Neural progenitor cell (in vitro differentiated cells): ENCODE results near the gene TSPAN18.

Source experiments
- EZH2 ChIP-seq: fragments of 200-600 bp; sonication (generic); IDR thresholded peaks from 2 replicates; pipeline ENCODE4 v1.6.1; 2017; ENCODE audit warnings: antibody characterized with exemption, mild to moderate bottlenecking, moderate library complexity
- EZH2phosphoT487 ChIP-seq: fragments of 200-600 bp; sonication (generic); IDR thresholded peaks from 2 replicates; pipeline ENCODE4 v1.6.1; 2017; ENCODE audit warnings: antibody characterized with exemption
- TF ChIP-seq, protein P1 (sequence below): fragments of 200-600 bp; sonication (generic); IDR thresholded peaks from 2 replicates; pipeline ENCODE4 v1.5.1; 2017; ENCODE audit warnings: antibody characterized with exemption, mild to moderate bottlenecking

DNA sequence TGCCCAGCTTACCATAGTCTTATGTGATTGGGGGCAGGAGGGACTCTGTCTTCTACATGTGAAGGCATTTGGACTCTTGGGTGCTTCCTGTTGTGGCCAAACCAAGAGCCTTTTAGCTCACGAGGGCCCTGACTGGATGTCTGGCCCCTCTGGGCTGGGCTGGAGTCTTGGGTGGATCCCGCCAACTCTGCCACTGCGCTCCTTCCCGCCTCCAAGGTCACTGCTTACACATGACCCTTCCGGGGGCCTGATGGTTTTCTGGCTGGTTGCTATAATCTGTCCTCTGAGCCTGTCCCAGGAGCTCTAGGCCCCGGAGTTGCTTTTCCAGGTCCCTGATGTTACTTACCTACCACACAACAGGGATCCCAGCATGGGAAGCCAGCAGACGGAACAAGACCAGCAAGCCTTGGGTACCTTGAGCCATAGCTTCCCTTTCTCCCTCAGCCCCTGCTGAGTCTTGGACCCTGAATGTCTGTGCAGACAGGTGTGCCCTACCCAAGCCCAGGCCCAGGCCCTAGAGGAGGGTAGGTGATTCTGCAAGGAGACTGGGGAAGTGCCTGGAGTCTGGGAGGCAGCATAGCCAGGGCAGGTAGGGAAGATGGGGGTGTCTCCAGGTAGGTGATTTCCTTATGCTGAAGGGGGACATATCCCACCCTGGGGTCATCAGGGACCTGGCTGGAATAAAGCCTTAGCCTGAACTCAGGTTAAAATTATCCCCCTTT is 100.3 kb downstream of the TSPAN18 start:
- TF ChIP-seq, protein P1, sequence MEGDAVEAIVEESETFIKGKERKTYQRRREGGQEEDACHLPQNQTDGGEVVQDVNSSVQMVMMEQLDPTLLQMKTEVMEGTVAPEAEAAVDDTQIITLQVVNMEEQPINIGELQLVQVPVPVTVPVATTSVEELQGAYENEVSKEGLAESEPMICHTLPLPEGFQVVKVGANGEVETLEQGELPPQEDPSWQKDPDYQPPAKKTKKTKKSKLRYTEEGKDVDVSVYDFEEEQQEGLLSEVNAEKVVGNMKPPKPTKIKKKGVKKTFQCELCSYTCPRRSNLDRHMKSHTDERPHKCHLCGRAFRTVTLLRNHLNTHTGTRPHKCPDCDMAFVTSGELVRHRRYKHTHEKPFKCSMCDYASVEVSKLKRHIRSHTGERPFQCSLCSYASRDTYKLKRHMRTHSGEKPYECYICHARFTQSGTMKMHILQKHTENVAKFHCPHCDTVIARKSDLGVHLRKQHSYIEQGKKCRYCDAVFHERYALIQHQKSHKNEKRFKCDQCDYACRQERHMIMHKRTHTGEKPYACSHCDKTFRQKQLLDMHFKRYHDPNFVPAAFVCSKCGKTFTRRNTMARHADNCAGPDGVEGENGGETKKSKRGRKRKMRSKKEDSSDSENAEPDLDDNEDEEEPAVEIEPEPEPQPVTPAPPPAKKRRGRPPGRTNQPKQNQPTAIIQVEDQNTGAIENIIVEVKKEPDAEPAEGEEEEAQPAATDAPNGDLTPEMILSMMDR, result no peak
- TF ChIP-seq EZH2phosphoT487 (no peak), EZH2 (no peak)
